ENCODE measurements around the gene CLDN20.

- TF ChIP-seq CTCF (IDR thresholded peaks at IDR 0.05; ENCODE audit: extremely low read depth in 1 of 2, insufficient read depth in 1 of 2, low read depth in 1 of 2, low read length in 2 of 2) (no peak), POLR2A (IDR thresholded peaks at IDR 0.05; ENCODE audit: low read depth, low read length) (no peak), POLR2AphosphoS5 (IDR thresholded peaks at IDR 0.05; ENCODE audit: insufficient read depth, low read depth, low read length) (no peak), MAX (IDR thresholded peaks at IDR 0.05; ENCODE audit: insufficient read depth, insufficient read length) (no peak)
Observed at GRCh38 chr6:155306958-155307357, 43.1 kb downstream of the CLDN20 start.

Measured in endothelial cell of umbilical vein (primary cell).